Stimulated activated CD8-positive, alpha-beta memory T cell treated with anti-CD3 and anti-CD28 coated beads, Interleukin-2, amount 100 ng/mL, for 1 hour (primary cell): ENCODE measurements around the gene RAB26.

Experiments used
- DNase-seq, 2 donors: peaks; one replicate each; pipeline ENCODE4 v3.0.0-alpha.2; 2020; ENCODE audit warnings: low read depth in 2 of 2

Gene RAB26

GRCh38 chr16:2159175-2159838 is 10.9 kb downstream of the RAB26 start:
- no peak for DNase-seq

- DNase-seq, result no peak
These were observed 12.6 kb downstream of the RAB26 start for GRCh38 chr16:2160915-2161551.

GRCh38 chr16:2161911-2162310 is 13.5 kb downstream of the RAB26 start:
- DNase-seq, result no peak

GRCh38 chr16:2162676-2163118 is 14.3 kb downstream of the RAB26 start:
- DNase-seq, result no peak

GRCh38 chr16:2163211-2163881 is 14.9 kb downstream of the RAB26 start:
- no peak for DNase-seq

GRCh38 chr16:2165861-2166260 is 17.4 kb downstream of the RAB26 start:
- DNase-seq, result no peak

GRCh38 chr16:2166263-2167067 is 18.0 kb downstream of the RAB26 start:
- DNase-seq, result no peak

- DNase-seq, result no peak
These were observed 18.7 kb downstream of the RAB26 start for GRCh38 chr16:2167068-2167638.

- DNase-seq, result no peak
These were observed 21.7 kb downstream of the RAB26 start for GRCh38 chr16:2170080-2170479.

- no peak for DNase-seq
These were observed 22.4 kb downstream of the RAB26 start for GRCh38 chr16:2170587-2171435.

GRCh38 chr16:2171601-2172178 is 23.3 kb downstream of the RAB26 start:
- DNase-seq, result no peak

GRCh38 chr16:2172688-2173335 is 24.4 kb downstream of the RAB26 start:
- no peak for DNase-seq

GRCh38 chr16:2173366-2173765 is 24.9 kb downstream of the RAB26 start:
- DNase-seq, result no peak

- no peak for DNase-seq
These were observed 25.5 kb downstream of the RAB26 start for GRCh38 chr16:2173916-2174315.

- DNase-seq, result no peak
These were observed 26.1 kb downstream of the RAB26 start for GRCh38 chr16:2174396-2175131.

GRCh38 chr16:2175454-2175853 is 27.0 kb downstream of the RAB26 start:
- no peak for DNase-seq

- DNase-seq, result no peak
These were observed 27.6 kb downstream of the RAB26 start for GRCh38 chr16:2176047-2176446.

GRCh38 chr16:2177101-2177500 is 28.7 kb downstream of the RAB26 start:
- no peak for DNase-seq

GRCh38 chr16:2177561-2177960 is 29.1 kb downstream of the RAB26 start:
- no peak for DNase-seq
